Stimulated activated CD4-positive, alpha-beta T cell treated with anti-CD3 and anti-CD28 coated beads, Interleukin-15, amount 100 ng/mL, for 1 hour (primary cell): ENCODE measurements around the gene AVPR2.

ENCODE experiments used
- DNase-seq, 2 donors: peaks; one replicate each; pipeline ENCODE4 v3.0.0-alpha.2; 2020; ENCODE audit warnings: low read depth in 1 of 2, low spot score in 1 of 2

The AVPR2 gene

DNA sequence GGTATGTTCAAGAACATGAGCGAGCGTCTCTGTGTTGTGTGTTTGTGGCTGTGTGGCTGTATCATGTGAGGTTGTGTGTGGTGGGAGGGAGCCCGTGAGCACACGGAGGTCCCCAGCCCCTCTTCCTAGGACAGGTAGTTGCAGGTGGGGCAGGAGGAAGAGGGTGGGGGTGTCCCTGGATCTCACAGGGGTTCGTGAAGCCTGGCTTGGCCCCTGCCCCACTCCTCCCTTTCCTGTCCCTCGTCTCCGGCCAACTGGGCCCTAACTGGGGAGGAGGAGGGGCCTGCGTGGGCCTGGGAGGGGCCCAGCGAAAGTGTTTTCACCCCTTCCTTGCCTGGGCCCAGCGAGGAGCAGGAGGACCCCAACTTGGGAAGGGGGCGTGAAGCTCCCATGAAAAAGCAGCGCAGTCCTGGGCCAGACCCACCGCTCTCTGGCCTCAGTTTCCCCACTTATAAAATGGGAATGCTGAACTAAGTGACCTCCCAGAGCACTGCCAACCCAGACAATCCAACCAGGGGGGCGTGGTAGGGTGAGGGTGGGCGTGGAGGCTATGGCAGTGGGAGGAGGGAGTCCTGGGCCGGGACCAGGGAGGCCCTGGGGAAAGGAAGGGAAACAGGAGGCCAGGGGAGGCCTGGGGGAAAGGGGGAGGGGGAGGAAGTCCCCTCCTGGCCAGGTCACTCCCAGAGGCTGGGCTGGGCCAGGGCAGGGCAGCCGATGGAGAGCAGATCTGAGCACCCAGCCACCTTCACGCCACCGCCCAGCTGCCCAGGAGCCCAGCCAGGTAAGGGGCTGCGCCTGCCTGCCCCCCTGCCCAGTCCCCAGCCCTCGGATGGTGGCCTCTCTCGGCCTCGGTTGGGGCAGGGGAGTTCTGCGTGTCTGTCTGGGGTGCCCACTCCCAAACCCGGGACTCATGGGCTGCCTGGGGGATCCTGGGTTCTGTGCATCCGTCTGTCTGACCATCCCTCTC is at the start of gene AVPR2:
Gene AVPR2, plus strand, starts transcription at position 683 of the 967 bp plus-strand sequence. CDS start 473 bp downstream, outside the sequence.
- DNase-seq, result no peak

DNA sequence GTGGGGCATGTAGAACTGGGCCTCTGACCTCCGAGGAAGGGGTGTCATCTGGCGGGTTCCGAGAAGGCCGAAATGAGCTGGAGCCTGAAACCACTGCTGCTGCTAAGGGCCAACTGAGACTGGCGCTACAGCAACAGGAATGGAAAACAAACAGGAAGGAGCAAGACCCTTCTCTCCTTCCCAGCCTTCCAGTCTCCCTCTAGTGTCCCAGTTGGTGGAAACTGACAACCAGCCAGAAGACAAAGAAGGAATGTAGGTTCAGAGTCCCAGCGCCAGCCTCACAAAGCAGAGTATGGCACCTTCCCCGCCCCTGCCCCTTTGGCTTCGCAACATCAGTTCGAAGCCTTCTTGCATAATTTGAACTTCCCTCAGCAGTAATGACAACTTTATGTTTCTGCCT is 49.8 kb upstream of the AVPR2 start:
- DNase-seq, result no peak

- DNase-seq, result no peak
Measured at GRCh38 chrX:153857348-153857903, 47.0 kb upstream of the AVPR2 start.

GRCh38 chrX:153861151-153861550 is 43.3 kb upstream of the AVPR2 start:
- no peak for DNase-seq

GRCh38 chrX:153861733-153862310 is 42.7 kb upstream of the AVPR2 start:
- DNase-seq, result no peak

DNA sequence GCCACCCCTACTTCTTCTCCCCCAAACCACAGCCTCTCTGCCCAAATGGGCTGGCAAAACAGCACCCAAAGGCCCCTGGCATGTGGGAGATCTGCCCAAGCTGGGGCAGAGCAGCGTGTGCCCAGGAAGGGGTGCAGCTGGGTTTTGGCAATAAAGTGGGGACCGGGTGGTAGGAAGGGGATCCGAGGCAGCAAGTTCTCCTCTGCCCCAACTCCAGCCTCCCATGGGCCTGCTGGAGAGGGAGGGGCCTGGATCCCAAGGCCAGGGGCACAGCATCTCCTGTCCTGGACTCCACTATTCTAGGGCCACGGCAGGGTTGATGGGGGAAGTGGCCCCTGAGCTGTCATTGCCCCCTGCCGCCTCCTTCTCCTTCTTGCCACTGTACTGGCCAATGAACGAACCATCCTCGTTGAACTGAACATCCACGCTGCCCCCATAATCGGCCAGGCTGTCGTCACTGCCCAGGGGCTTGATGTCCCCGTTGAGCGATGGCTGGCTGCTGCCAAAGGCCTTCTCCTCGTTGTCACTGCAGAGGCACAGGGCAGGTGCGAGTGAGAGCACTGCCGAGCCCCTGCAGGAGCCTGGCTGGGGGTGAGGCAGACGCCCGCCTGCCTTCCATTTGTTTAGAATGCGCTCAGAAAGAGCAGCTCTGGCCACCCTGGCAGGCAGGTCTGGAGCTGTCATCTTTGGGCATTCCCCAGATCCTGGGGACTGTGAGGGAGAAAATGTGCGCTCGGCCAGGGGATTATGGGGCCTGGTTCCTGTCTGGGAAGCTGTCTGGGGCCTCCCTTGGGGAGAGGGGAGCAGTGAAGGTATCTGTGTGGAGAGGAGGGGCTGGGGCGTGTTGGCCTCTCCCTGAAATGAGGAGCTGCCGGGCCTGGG is 41.9 kb upstream of the AVPR2 start:
- no peak for DNase-seq

DNA sequence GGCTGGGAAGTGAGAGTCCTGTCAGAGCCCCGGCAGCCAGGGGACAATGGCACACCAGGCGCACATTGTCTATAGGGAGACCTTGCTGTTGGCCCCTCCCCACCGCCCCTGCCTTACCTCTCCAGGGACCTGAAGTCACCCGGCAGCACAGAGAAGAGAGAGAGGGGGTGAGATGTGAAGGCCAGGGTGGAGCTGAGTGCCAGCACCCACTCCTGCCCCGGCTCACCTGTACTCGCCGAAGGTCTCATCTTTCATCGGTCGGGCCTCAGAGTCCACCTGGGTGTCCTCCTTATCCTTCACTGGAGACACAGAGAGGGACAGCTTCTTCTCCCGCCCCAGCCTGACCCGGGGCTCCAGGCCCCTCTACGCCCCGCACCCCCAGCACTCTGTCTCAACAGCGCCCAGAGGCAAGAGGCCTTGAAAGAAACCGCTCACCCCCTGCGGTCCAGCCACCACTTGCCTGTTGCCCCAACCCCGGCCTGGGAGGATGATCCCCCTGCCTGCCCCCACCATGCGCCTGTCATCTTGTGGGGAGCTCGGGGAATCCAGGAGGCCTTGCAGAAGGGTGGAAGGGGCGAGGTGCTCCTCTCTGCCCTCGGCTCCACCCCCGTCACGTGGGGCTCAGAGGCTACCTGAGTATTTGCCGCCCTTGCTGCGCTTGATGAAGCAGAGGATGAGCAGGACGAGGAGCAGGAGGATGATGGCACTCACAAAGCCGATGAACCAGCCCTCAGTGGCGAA is 41.1 kb upstream of the AVPR2 start:
- no peak for DNase-seq

DNA sequence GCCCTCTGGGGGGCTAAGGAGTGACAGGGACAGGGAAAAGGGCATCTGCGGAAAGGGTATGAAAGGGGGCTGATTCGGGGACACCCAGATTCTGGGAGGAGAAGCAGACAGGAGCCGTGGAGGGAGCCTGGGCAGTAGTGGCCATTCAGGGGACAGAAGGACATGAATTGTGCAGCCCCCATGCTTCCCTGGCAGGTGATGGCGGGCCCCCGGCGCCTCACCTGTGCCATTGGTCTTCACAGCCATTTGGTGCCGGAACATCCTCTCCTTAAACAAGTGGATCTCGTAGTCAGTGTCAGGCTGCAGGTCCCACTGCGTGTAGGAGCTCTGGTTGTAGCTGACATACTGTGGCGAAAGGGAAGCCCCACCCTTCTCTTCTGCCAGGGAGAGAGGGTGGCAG is 40.4 kb upstream of the AVPR2 start:
- DNase-seq, result no peak

DNA sequence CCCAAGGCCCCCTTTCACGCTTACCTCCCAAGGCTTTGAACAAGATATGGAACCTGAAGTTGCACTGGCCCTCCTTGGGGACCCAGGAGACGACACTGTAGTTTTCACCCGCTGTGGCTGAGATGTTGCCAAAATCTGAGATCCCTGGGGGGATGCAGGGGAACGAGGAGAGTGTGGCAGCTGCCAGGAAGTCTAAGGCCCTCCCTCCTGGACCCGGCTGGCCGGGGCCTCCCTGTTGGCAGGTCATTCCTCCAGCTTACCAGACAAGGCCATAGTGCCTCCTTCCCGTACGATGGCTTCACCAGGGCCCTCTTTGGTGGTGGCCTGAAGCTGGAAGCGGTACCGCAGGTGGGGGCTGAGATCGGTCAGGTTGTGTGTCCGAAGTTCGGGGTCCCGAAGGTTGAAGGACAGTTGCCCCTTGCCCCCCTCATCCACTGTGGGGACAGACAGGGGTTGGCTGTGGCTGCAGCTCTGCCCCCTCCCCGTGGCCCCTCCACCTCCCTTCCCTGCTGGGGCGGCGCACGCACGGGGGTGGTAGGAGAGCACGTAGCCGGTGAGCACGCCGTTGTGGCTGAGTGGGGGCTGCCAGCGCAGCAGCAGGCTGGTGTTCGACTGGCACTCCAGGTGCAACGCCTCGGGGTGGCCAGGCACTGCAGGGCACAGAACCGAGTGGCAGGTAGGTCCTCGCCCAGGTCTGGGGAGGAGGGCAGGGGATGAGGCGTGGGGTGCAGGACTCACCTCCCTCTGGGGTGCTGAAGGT is 39.7 kb upstream of the AVPR2 start:
- DNase-seq, result no peak

DNA sequence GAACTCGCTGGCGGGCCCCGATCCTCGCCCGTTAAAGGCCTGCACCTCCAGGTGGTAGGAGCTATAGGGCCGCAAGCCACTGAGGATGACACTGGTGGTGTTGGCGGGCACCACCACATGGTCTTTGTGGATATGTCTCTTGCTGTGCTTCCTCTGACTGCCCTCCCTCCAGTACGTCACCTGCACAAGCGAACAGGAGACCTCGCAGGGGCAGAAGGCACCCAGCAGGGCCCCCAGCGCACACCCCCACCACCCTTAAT is 39.2 kb upstream of the AVPR2 start:
- no peak for DNase-seq

- no peak for DNase-seq
Measured at GRCh38 chrX:153865685-153866084, 38.8 kb upstream of the AVPR2 start.

DNA sequence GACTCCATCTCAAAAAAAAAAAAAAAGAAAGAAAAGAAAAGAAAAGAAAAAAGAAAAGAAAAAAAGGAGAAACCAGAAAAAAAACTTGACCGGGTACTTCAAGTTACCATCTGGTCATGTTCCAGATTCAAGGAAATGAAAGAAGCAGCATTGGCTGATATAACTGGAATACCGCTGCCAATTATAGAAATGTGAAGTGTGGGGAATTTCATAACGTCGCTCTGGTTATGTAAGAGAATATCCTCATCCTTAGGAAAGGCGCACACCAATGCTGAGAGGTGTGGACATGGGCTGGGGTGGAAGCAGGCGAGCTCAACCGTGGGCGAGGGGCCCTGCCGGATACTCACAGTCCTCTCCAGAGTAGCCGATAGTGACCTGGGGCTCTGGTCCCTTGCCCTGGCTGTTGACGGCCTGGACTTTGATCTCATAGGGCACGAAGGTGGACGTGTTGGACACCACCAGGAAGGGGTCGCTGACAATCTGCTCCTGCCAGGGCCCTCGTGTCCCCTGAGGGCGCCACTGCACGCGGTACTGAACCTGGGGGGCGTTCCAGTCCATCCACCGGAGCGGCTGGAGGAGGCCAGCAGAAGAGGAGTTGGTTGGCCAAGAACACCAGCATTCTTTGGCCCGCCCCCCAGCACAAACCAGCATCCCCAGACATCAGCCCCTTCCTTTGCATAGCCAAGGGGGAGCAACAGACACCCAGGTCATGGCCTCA is 38.0 kb upstream of the AVPR2 start:
- no peak for DNase-seq

- DNase-seq, result no peak
Measured at GRCh38 chrX:153867139-153867538, 37.3 kb upstream of the AVPR2 start.

- DNase-seq, result no peak
Measured at GRCh38 chrX:153867671-153868070, 36.8 kb upstream of the AVPR2 start.

GRCh38 chrX:153868576-153869472 is 35.6 kb upstream of the AVPR2 start:
- no peak for DNase-seq

DNA sequence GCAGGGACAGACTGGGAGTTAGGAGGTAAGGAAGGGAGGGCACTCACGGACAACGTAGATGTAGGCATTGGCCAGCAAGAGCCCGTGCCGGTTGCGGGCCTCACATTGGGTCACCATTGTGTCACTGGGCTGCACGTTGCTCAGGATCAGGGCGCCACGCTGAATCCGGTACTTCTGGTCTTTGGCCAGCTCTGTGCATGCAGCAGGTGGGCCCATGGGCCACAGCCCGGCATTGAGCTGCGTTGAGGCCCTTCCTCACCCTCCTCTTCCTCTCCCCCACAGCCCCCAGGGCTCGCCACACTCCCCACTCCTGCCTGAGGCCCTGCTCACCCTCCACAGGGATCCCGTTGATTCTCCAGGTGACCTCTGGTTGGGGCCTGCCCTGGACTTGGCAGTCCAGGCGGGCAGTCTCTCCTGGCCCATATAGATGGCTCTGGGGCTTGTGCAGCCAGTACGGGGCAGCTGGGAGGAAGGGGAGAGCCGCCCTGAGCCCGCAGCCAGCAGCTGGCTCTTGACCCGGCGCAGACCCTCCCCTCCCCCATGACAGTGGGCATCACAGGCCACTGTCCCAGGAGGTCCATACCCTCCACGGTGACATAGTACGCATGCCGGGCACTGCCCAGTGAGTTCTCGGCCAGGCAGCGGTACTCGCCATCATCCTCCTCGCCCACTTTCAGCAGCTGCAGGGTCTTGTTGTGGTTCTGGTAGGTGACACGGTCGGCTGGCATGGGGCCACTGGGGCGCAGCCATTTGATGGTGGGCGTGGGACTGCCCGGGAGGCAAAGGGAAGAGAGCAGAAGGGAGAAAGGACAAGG is 34.8 kb upstream of the AVPR2 start:
- DNase-seq, result no peak

GRCh38 chrX:153870288-153870690 is 34.2 kb upstream of the AVPR2 start:
- DNase-seq, result no peak
